HG03520 (cell line): ENCODE measurements around the gene RNF220.
"Not testable (repeated sequence)": the region's sequence is repeated elsewhere in the genome, so short reads cannot be mapped to it uniquely, and the experiment has no call there.

Source experiments
- ATAC-seq: cut with Tn5 transposase; IDR thresholded peaks from one replicate; pipeline ENCODE4 v1.9.1; 2021; ENCODE audit warnings: mild to moderate bottlenecking, moderate library complexity; ENCODE audit not compliant: unreplicated experiment

RNF220 gene

DNA sequence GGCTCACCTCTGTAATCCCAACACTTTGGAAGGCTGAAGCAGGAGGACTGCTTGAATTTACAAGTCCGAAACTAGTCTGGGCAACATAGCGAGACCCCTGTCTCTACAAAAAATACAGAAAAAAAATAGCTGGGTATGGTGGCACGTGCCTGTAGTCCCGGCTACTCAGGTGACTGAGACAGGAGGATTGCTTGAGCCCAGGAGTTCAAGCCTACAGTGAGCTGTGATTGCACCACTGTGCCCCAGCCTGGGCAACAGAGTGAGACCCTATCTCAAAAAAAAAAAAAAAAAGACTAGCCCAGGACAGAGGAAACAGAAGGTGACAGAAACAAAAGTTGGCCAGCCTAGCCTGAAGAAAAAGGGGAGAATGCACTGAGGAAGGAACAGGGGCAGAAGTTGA is 290.6 kb downstream of the RNF220 start:
- ATAC-seq: no peak

DNA sequence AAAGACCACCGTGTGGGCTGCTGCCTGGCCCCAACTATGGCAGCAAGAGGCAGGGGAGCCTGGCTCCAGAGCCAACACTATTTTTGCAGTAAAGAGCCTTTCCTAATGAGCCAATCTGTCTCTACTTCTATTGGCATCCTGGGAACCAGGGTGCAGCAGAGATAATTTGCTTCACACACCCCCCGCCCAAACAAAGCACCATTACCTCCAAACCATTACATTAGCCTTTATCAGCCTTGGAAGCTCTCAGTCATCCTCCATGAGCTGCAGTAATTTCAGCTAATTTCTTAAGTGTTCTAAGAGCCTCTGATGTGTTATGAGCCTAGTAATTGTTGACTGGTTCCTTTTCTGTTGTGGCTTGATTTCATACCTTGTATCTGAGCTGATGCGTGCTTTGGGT is 291.0 kb downstream of the RNF220 start:
- ATAC-seq: no peak

DNA sequence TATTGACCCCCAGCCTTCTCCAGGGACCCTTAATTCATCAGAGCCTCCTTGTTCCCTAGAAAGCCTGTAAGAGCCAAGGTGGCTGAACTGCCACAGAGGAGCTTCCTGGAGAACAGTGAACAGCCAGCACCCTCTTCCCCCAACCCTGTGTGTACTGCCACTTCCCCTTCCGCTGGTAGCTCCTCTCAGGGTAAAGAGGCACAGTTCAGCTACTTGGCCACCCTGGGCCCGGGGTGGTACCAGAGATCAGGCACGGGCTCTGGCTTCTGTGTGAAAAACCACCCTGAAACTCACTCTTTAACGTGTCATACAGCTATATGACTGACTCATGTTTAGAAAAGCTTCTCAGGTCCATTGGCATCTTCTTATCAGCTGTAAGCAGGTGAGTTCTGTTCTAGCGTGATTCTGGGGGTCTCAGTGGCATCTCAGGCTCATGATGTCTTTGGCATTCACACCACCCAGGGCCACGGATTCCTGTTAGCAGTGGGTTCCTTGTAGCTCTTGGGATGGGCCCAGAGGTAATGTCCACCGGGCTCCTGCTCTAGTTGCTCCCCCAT is 291.8 kb downstream of the RNF220 start:
- ATAC-seq: no peak

DNA sequence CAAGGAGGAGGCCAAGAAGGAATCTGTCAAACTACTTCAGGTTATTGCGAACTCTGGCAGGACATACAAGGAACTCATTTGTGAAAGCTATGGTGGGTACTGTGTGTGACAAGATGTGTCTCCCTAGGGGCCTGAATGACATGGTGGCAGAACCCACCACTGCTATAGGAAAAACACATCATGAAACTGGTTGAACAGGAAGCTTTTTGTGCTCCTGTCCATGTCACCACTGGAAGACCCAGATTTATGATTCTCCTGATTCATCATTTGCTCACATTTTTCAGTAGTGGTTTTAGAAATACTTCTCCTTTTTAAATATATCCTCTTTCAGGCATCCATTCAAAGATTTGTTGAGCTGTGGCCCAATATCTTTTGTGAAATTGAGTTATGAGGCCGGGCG is 293.1 kb downstream of the RNF220 start:
- no peak for ATAC-seq

DNA sequence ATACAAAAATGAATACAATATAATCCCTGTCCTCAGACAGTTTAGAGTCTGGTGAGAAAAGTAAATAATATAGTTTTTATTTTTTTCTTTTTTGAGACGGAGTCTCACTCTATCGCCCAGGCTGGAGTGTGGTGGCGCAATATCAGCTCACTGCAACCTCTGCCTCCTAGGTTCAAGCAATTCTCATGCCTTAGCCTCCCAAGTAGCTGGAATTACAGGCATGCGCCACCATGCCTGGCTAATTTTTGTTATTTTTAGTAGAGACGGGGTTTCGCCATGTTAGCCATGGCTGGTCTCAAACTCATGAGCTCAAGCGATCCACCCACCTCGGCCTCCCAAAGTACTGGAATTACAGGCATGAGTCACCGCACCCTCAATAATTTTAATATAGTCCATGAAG is 294.3 kb downstream of the RNF220 start:
- not testable (repeated sequence) for ATAC-seq

- ATAC-seq: no peak
Measured at GRCh38 chr1:44700573-44700972, 295.5 kb downstream of the RNF220 start.

DNA sequence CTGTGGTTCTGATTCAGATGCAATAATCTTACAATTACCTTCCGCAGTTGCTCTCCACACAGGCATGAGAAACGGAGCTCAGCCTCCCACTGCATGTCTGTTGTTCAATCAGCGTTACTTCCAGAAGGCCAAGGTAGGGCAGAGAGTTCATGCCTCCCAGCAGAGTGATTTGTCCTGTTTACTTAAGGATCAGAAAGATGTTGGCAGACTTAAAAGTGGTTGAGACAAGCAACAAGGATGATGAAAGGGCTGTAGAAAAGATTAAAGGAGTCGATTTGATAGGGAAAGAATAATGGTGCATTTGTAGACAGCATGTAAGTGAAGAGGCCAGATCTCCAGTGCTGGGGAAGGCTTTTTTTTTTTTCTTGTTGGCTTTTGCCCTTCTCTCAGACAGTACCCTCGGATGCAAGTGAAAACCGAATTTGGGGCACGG is 296.1 kb downstream of the RNF220 start:
- no peak for ATAC-seq
